HepG2 (cell line): ENCODE results near the gene SLC6A8. TPM values are rescaled to one million over a fixed set of nuclear protein-coding genes. Genes with fewer than 3 reads are reported as not detected.

ENCODE experiments used
- ATAC-seq: fragments of 200-7000 bp; cut with Tn5 transposase; 3 replicates; pipeline ENCODE4 v1.9.1; 2020; ENCODE audit warnings: mild to moderate bottlenecking, moderate library complexity
- BruUV-seq: library from RNA; stranded (reverse); fragments of 400-500 nt; replicated peaks from 2 replicates; lab custom pipeline; 2021; lab: Mats Ljungman, UMichigan
- CTCF ChIA-PET: fragments of 300-600 bp; formaldehyde crosslinking; extraction: SDS; loops from one replicate; lab custom pipeline; 2021; ENCODE audit warnings: low total read pairs, inconsistent platforms, low intra/inter-chr PET ratio; lab: Yijun Ruan, JAX
- POLR2A ChIA-PET: fragments of 350-600 bp; sonication (Branson Sonifier 250); formaldehyde crosslinking; loops from one replicate; lab custom pipeline; 2020; ENCODE audit warnings: antibody characterized with exemption, inconsistent platforms; lab: Yijun Ruan, JAX
- DNase-seq: peaks from one replicate; pipeline ENCODE4 v3.0.0-alpha.2; 2015; ENCODE audit warnings: low spot score
- FAIRE-seq: peaks from 3 replicates; lab custom pipeline; 2011; peaks lifted over from hg19 to GRCh38; lab: Jason Lieb, UNC
- H2AFZ ChIP-seq: one replicate; pipeline ENCODE4 v1.6.1; 2011; ENCODE audit warnings: low read length, inconsistent platforms
- H3K27ac ChIP-seq: fragments of 300-600 bp; 3 replicates; pipeline ENCODE4 v1.8.0; 2011; ENCODE audit warnings: mixed run types, mild to moderate bottlenecking, mixed read lengths, low read length, inconsistent platforms; ENCODE audit not compliant: insufficient read depth; ENCODE audit errors: extremely low read length
- H3K27me3 ChIP-seq, 2 experiments: fragments of 200-600 bp in 1 of 2; 2 replicates in 1 of 2; 3 replicates in 1 of 2; pipeline versions ENCODE4 v1.6.0 to v1.8.0; 2011; ENCODE audit warnings: low read length in 2 of 2, mild to moderate bottlenecking in 2 of 2, moderate library complexity in 2 of 2, inconsistent platforms in 1 of 2; ENCODE audit not compliant: insufficient read depth in 2 of 2, control insufficient read depth in 1 of 2
- H3K36me3 ChIP-seq, 2 experiments: fragments of 200-600 bp in 1 of 2; replicated peaks in 1 of 2; 2 replicates in 1 of 2; 3 replicates in 1 of 2; pipeline versions ENCODE4 v1.5.1 to v1.8.0; 2011; ENCODE audit warnings: low read length in 2 of 2, inconsistent platforms in 1 of 2; ENCODE audit not compliant: insufficient read depth in 2 of 2, control insufficient read depth in 1 of 2
- H3K4me1 ChIP-seq: 2 replicates; pipeline ENCODE4 v1.5.1; 2012; ENCODE audit warnings: low read length, inconsistent platforms; ENCODE audit not compliant: insufficient read depth
- H3K4me2 ChIP-seq: 2 replicates; pipeline ENCODE4 v1.6.0; 2011; ENCODE audit warnings: low read depth, low read length, inconsistent platforms
- H3K4me3 ChIP-seq, 3 experiments: fragments of 200-600 bp in 1 of 3; sonication (generic), shearing (Covaris generic) in 1 of 3; replicated peaks in 1 of 3; 2 replicates each; pipeline ENCODE4 v1.5.1; 2011 to 2016; ENCODE audit warnings: low read length in 3 of 3, inconsistent platforms in 2 of 3, low read depth in 2 of 3, mild to moderate bottlenecking in 2 of 3, control low read depth in 1 of 3, mixed read lengths in 1 of 3; ENCODE audit not compliant: insufficient read depth in 1 of 3
- H3K79me2 ChIP-seq: one replicate; pipeline ENCODE4 v1.6.1; 2011; ENCODE audit warnings: low read length, inconsistent platforms; ENCODE audit not compliant: insufficient read depth
- H3K9ac ChIP-seq: 2 replicates; pipeline ENCODE4 v1.6.0; 2011; ENCODE audit warnings: mild to moderate bottlenecking, low read depth, low read length, inconsistent platforms; ENCODE audit not compliant: insufficient read depth
- H3K9me3 ChIP-seq: 2 replicates; pipeline ENCODE4 v1.5.1; 2012; ENCODE audit warnings: mild to moderate bottlenecking, low read length
- H4K20me1 ChIP-seq: 2 replicates; pipeline ENCODE4 v1.6.0; 2011; ENCODE audit warnings: inconsistent platforms, mild to moderate bottlenecking, low read length, moderate library complexity; ENCODE audit not compliant: insufficient read depth
- AGO2 ChIP-seq: fragments of 200-400 bp; formaldehyde crosslinking; optimal IDR thresholded peaks from 2 replicates; pipeline ENCODE3; 2017; ENCODE audit warnings: mild to moderate bottlenecking, low read depth, low read length, moderate library complexity
- ATF6 ChIP-seq: sonication (generic); formaldehyde crosslinking; conservative IDR thresholded peaks from 2 replicates; pipeline ENCODE4 v1.4.0; 2020; ENCODE audit warnings: missing genetic modification reagents
- CSRNP1 ChIP-seq: sonication (generic); formaldehyde crosslinking; IDR thresholded peaks from 2 replicates; pipeline ENCODE4 v1.8.1; 2023; ENCODE audit warnings: mild to moderate bottlenecking, missing genetic modification reagents
- FOXP1 ChIP-seq, 2 experiments: fragments of 450-650 bp in 1 of 2; IDR thresholded peaks; 2 replicates each; pipeline ENCODE4 v1.6.1; 2017 to 2018; ENCODE audit warnings: antibody characterized with exemption in 1 of 2
- KDM2A ChIP-seq: sonication (generic); formaldehyde crosslinking; IDR thresholded peaks from 2 replicates; pipeline ENCODE4 v1.4.0; 2020; ENCODE audit warnings: low read depth, missing genetic modification reagents, borderline replicate concordance
- KLF16 ChIP-seq, 2 experiments: sonication (generic) in 1 of 2; formaldehyde crosslinking in 1 of 2; IDR thresholded peaks; 2 replicates each; pipeline versions ENCODE4 v1.6.1 to v1.8.0; 2016 to 2023; ENCODE audit warnings: missing genetic modification reagents in 2 of 2, missing compliant biosample characterization in 1 of 2
- MTERF4 ChIP-seq: sonication (generic); formaldehyde crosslinking; IDR thresholded peaks from 2 replicates; pipeline ENCODE4 v1.8.0; 2023; ENCODE audit warnings: mild to moderate bottlenecking, missing genetic modification reagents
- NCOA2 ChIP-seq: sonication (generic); formaldehyde crosslinking; IDR thresholded peaks from 2 replicates; pipeline ENCODE4 v1.8.0; 2022; ENCODE audit warnings: inconsistent platforms
- PAF1 ChIP-seq: IDR thresholded peaks from 2 replicates; pipeline ENCODE4 v1.6.1; 2016; ENCODE audit warnings: missing genetic modification reagents, missing compliant biosample characterization
- PHF8 ChIP-seq: sonication (generic); formaldehyde crosslinking; IDR thresholded peaks from 2 replicates; pipeline ENCODE4 v1.5.0; 2020; ENCODE audit warnings: missing genetic modification reagents
- RBFOX2 ChIP-seq: fragments of 200-400 bp; formaldehyde crosslinking; IDR thresholded peaks from 2 replicates; pipeline ENCODE4 v1.6.1; 2017; ENCODE audit warnings: low read depth, mild to moderate bottlenecking, low read length
- SOX6 ChIP-seq, 2 experiments: fragments of 450-650 bp in 1 of 2; sonication (generic) in 1 of 2; formaldehyde crosslinking in 1 of 2; IDR thresholded peaks; 2 replicates each; pipeline versions ENCODE4 v1.4.0 to v1.6.1; 2017 to 2020; ENCODE audit warnings: antibody characterized with exemption in 1 of 2, mild to moderate bottlenecking in 1 of 2, missing genetic modification reagents in 1 of 2
- ZNF441 ChIP-seq: sonication (generic); formaldehyde crosslinking; IDR thresholded peaks from 2 replicates; pipeline ENCODE4 v1.7.0; 2021; ENCODE audit warnings: missing genetic modification reagents, borderline replicate concordance
- ZNF572 ChIP-seq: sonication (generic); formaldehyde crosslinking; IDR thresholded peaks from 2 replicates; pipeline ENCODE4 v1.5.1; 2020; ENCODE audit warnings: mild to moderate bottlenecking, missing genetic modification reagents
- WGBS: methylation state at CpG from one replicate; pipeline ENCODE4 v1.1.6; 2017; ENCODE audit warnings: low lambda C conversion rate; 5-methylcytosine and 5-hydroxymethylcytosine counted together
- in situ Hi-C: cut with HindIII; loops from 2 replicates; pipeline ENCODE4 v1.10.0; 2017; ENCODE audit warnings: low pct_unique_long_range_greater_than_20kb; ENCODE audit not compliant: extremely low pct_ligation_motif_present
- intact Hi-C: fragments of 100-400 bp; cut with micrococcal nuclease; formaldehyde crosslinking; loops from one replicate; pipeline ENCODE4 v1.10.0; 2022; ENCODE audit not compliant: unreplicated experiment
- polyA plus RNA-seq, 8 experiments: library from polyadenylated mRNA; depleted of rRNA in 3 of 8; stranded (reverse) in 7 of 8; unstranded in 1 of 8; fragments of >200 nt; fragmentation: Illumina TruSeq in 4 of 8; extraction: Trizol in 4 of 8; gene quantifications; 2 replicates each; pipeline versions ENCODE4 v1.2.1 to v1.2.3, GENCODE V29; 2011 to 2016; ENCODE audit warnings: low read depth in 4 of 8, missing spikeins in 1 of 8, mixed read lengths in 1 of 8; ENCODE audit not compliant: insufficient read depth in 1 of 8
- total RNA-seq, 5 experiments: library from RNA; depleted of rRNA; stranded (reverse); fragments of >200 nt; fragmentation: Illumina TruSeq; extraction: Trizol; gene quantifications; 2 replicates each; pipeline ENCODE4 v1.2.3, GENCODE V29; 2016; ENCODE audit warnings: low read depth in 1 of 5

Gene SLC6A8
- total and polyA plus RNA-seq, 2 of the 13 experiments (the other 11 are each of a cell fraction or from before 2014, with no cell fraction given), result 13.9 to 176 TPM

GRCh38 chrX:153646620-153647373 lies 40.9 kb upstream of the SLC6A8 start, which contains the start of gene DUSP9 (continued):
- TF ChIP-seq ATF6, result no peak
- no peak for TF ChIP-seq ZNF572
- peak in 1 of 2 experiments; percentile 56; a peak in 1 of 4 replicates for TF ChIP-seq KLF16 (CRISPR knock-in tag; IDR thresholded peaks at IDR 0.05)
- TF ChIP-seq FOXP1 (IDR thresholded peaks at IDR 0.05), result no peak
- TF ChIP-seq FOXP1 (CRISPR knock-in tag; IDR thresholded peaks at IDR 0.05), result peak; percentile 27; the same call in 1 of the 2 replicates
- TF ChIP-seq, all 625 proteins: peak for 159

- Histone ChIP-seq H3K4me2 (peak overlapping the region; percentile 88), H3K9ac (peak overlapping the region; percentile 77)
- TF ChIP-seq RBFOX2, result peak; percentile 70
- peak; percentile 30; the same call in 1 of the 2 replicates for TF ChIP-seq PAF1 (CRISPR knock-in tag)
- peak; percentile 29; the same call in 1 of the 2 replicates for TF ChIP-seq ZNF441 (CRISPR knock-in tag)
- 0 out of 2 replicates have a peak, but pooled peaks have one; percentile 20 for TF ChIP-seq MTERF4 (CRISPR knock-in tag)
- TF ChIP-seq KDM2A, result peak; percentile 4; the same call in 1 of the 2 replicates
- TF ChIP-seq CSRNP1, result 0 out of 2 replicates have a peak, but pooled peaks have one; percentile 25
- no peak for TF ChIP-seq SOX6 (IDR thresholded peaks at IDR 0.05)
- no peak for TF ChIP-seq SOX6 (CRISPR knock-in tag; IDR thresholded peaks at IDR 0.05)
- TF ChIP-seq NCOA2, result no peak
- TF ChIP-seq AGO2, result peak; percentile 91
- 0 out of 2 replicates have a peak, but pooled peaks have one; percentile 11 for TF ChIP-seq PHF8 (CRISPR knock-in tag)
Measured at GRCh38 chrX:153647461-153648357, 40.0 kb upstream of the SLC6A8 start.

More at GRCh38 chrX:153647461-153648357, 40.0 kb upstream of the SLC6A8 start:
- no TSS peak for BruUV-seq
- H3K9me3 ChIP-seq, result no peaks in the 10 kb centered on the region
- H4K20me1 ChIP-seq, result peaks cover 14% of the 10 kb centered on the region; the same call in 1 of the 2 replicates
- no peak overlapping the region for H2AFZ ChIP-seq
- in situ Hi-C loops, result loop anchor here (5.0 kb wide), 1 partner anchor 35 kb away; no protein-coding TSS in a partner anchor
- H3K79me2 ChIP-seq, result peaks cover 51% of the 10 kb centered on the region
- ChIA-PET CTCF (interaction anchor here (1.3 kb wide), 1 partner anchor 38 kb away, joined by 4 read pairs; no protein-coding TSS in a partner anchor), POLR2A (interaction anchor here (0.6 to 15.1 kb wide), 7 partner anchors 10 to 80 kb away, joined by 3 to 596 read pairs (median 4); no protein-coding TSS in a partner anchor)
- H3K36me3 ChIP-seq, result peaks cover 0 to 3% of the 10 kb centered on the region in 2 experiments; a peak in 1 of 5 replicates
- DNase-seq, result no peak
- ATAC-seq, result no peak
- intact Hi-C loops, result no loop called here
- H3K27ac ChIP-seq, result peak overlapping the region; percentile 79
- FAIRE-seq, result no peak
- H3K4me1 ChIP-seq, result peaks cover 50% of the 10 kb centered on the region
- H3K4me3 ChIP-seq, result peak overlapping the region; percentile 69 to 79 (median 75); a peak in 5 of 6 replicates
- no CpG with 5 or more reads among the region's 85 CpGs for WGBS
- H3K27me3 ChIP-seq, result no peaks in the 10 kb centered on the region; a peak in 1 of 5 replicates
